HG02973 (cell line): ENCODE data around the gene POLD2.

ENCODE experiments used
- ATAC-seq: cut with Tn5 transposase; IDR thresholded peaks from one replicate; pipeline ENCODE4 v1.9.1; 2021; ENCODE audit warnings: moderate library complexity; ENCODE audit not compliant: unreplicated experiment

Gene POLD2

DNA sequence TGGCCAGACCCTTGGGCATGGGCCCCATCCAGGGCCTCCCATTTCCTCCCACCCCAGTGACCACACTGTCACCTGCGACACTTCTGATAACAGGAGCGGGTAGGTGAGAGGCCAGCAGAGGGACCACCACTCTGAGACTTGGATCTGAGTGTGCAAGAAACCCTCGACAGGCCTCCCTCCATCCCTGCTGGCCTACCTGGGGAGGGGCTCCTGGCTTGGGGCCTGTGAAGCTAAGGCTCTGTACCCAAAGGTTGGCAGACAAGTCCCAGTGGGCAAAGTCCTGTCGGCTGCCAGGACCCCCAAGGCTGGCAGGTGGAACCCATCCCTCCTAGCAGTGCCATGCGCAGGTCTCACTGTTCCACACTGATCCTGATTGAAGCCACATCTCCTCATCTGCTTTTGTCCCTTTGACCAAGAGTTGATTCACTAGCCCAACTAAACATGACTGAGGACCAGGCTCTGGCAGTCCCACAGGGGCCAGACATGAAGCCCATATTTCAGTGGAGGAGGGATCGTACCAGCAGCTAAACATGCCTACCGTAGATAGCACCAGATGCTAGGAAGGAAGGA is 56.8 kb downstream of the POLD2 start:
- no peak for ATAC-seq

DNA sequence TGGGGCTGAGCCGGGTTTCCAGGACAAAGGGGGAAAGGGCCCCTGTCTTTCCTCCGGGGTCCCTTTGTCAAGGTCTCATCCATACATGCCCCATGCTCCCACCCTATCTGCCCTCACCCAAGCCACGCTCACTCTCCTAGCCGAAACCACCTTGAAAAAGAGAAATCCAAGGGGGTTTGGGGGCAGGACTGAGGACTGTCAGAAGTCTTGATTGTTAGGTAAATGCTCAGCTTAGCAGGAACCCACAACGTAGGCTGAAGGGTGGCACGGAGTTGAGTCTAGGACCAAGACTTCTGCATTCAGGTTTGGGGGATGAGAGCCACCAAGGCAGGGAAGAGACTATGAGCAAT is 57.3 kb downstream of the POLD2 start:
- no peak for ATAC-seq

GRCh38 chr7:44065431-44066110 is 57.8 kb downstream of the POLD2 start, which contains the start of gene PGAM2:
TSS of gene PGAM2 (minus strand) at chr7:44065567. CDS start at chr7:44065529, 38 bp downstream.
- ATAC-seq: no peak

- no peak for ATAC-seq
Measured at GRCh38 chr7:44064791-44065430, 58.4 kb downstream of the POLD2 start.
